Fibroblast of lung (primary cell): ENCODE measurements around the gene FAF2. TPM values are rescaled to one million over a fixed set of nuclear protein-coding genes. Genes with fewer than 3 reads are reported as not detected.

Experiments
- DNase-seq, 2 donors: peaks; one replicate each; pipeline versions ENCODE4 v3.0.0 to v3.0.0-alpha.2; 2010; ENCODE audit warnings: low read depth in 2 of 2
- H2AFZ ChIP-seq: 2 replicates; pipeline ENCODE4 v1.5.1; 2012; ENCODE audit warnings: low read length, control low read depth, inconsistent platforms
- H3K27ac ChIP-seq: 2 replicates; pipeline ENCODE4 v1.5.1; 2011; ENCODE audit warnings: low read length, control low read depth; ENCODE audit not compliant: insufficient read depth
- H3K27me3 ChIP-seq: 2 replicates; pipeline ENCODE4 v1.5.1; 2011; ENCODE audit warnings: mild to moderate bottlenecking, low read length; ENCODE audit not compliant: control insufficient read depth, insufficient read depth
- H3K36me3 ChIP-seq: 2 replicates; pipeline ENCODE4 v1.5.1; 2011; ENCODE audit warnings: low read length; ENCODE audit not compliant: control insufficient read depth, insufficient read depth
- H3K4me1 ChIP-seq: 2 replicates; pipeline ENCODE4 v1.5.1; 2011; ENCODE audit warnings: low read length; ENCODE audit not compliant: control insufficient read depth, insufficient read depth; ENCODE audit errors: extremely low read depth
- H3K4me2 ChIP-seq: 2 replicates; pipeline ENCODE4 v1.5.1; 2011; ENCODE audit warnings: low read length, control low read depth; ENCODE audit not compliant: insufficient read depth; ENCODE audit errors: extremely low read depth
- H3K4me3 ChIP-seq, 4 experiments: fragments of 200-600 bp in 1 of 4; sonication (generic) in 1 of 4; replicated peaks in 1 of 4; 2 replicates each; pipeline ENCODE4 v1.5.1; 2011 to 2016; ENCODE audit warnings: low read length in 4 of 4, low read depth in 3 of 4, mild to moderate bottlenecking in 3 of 4, control low read depth in 2 of 4, inconsistent platforms in 1 of 4, mixed read lengths in 1 of 4; ENCODE audit not compliant: insufficient read depth in 1 of 4; ENCODE audit errors: control extremely low read depth in 1 of 4
- H3K79me2 ChIP-seq: 2 replicates; pipeline ENCODE4 v1.5.1; 2012; ENCODE audit warnings: mild to moderate bottlenecking, low read length, inconsistent platforms; ENCODE audit not compliant: control insufficient read depth, insufficient read depth
- H3K9ac ChIP-seq: 2 replicates; pipeline ENCODE4 v1.5.1; 2011; ENCODE audit warnings: mild to moderate bottlenecking, low read length, control low read depth; ENCODE audit not compliant: insufficient read depth
- H3K9me3 ChIP-seq: 2 replicates; pipeline ENCODE4 v1.5.1; 2012; ENCODE audit warnings: low read depth, low read length; ENCODE audit not compliant: control insufficient read depth, insufficient read depth
- H4K20me1 ChIP-seq: 2 replicates; pipeline ENCODE4 v1.5.1; 2011; ENCODE audit warnings: low read length; ENCODE audit not compliant: control insufficient read depth, insufficient read depth; ENCODE audit errors: extremely low read depth
- CTCF ChIP-seq, 2 donors: IDR thresholded peaks in 1 of 2; conservative IDR thresholded peaks in 1 of 2; 1 replicate in 1 of 2; 2 replicates in 1 of 2; pipeline ENCODE4 v1.5.1; 2011 to 2012; ENCODE audit warnings: low read length in 2 of 2, control low read depth in 1 of 2, inconsistent platforms in 1 of 2, low read depth in 1 of 2, mild to moderate bottlenecking in 1 of 2
- EZH2 ChIP-seq: IDR thresholded peaks from 2 replicates; pipeline ENCODE4 v1.5.1; 2012; ENCODE audit warnings: low read length, control low read depth, mild to moderate bottlenecking; ENCODE audit errors: missing control alignments
- polyA plus RNA-seq, 2 donors: library from polyadenylated mRNA; depleted of rRNA in 1 of 2; stranded (reverse) in 1 of 2; unstranded in 1 of 2; fragments of >200 nt; gene quantifications; 2 replicates each; pipeline ENCODE4 v1.2.1, GENCODE V29; 2011 to 2012; ENCODE audit warnings: missing spikeins in 1 of 2
- total RNA-seq: library from RNA; depleted of rRNA; stranded (reverse); fragments of >200 nt; gene quantifications from 2 replicates; pipeline ENCODE4 v1.2.1, GENCODE V29; 2014

The FAF2 gene
- total and polyA plus RNA-seq, 2 donors (not counting 1 experiment from before 2014, with no cell fraction given), result 38.5 to 55.5 TPM

- DNase-seq, result no peak
- Histone ChIP-seq H3K4me2 (no peak overlapping the region), H3K27ac (no peak overlapping the region), H3K27me3 (no peaks in the 10 kb centered on the region), H3K9ac (no peak overlapping the region), H3K79me2 (no peaks in the 10 kb centered on the region), H2AFZ (no peak overlapping the region), H3K9me3 (no peaks in the 10 kb centered on the region), H3K36me3 (no peaks in the 10 kb centered on the region), H4K20me1 (no peaks in the 10 kb centered on the region), H3K4me1 (peaks cover 8% of the 10 kb centered on the region), H3K4me3 (no peak overlapping the region)
- TF ChIP-seq EZH2, result no peak
- TF ChIP-seq CTCF (conservative IDR thresholded peaks at IDR 0.05 in 1 of 2, IDR thresholded peaks at IDR 0.05 in 1 of 2; ENCODE audit: low read depth in 1 of 2, low read length in 2 of 2), result no peak
Measured at GRCh38 chr5:176545388-176545736, 97.2 kb downstream of the FAF2 start.

GRCh38 chr5:176545737-176546509 lies 97.7 kb downstream of the FAF2 start:
- Histone ChIP-seq H3K9me3 (no peaks in the 10 kb centered on the region), H4K20me1 (no peaks in the 10 kb centered on the region), H2AFZ (no peak overlapping the region), H3K79me2 (no peaks in the 10 kb centered on the region), H3K27ac (no peak overlapping the region), H3K4me1 (peaks cover 8% of the 10 kb centered on the region), H3K4me3 (no peak overlapping the region), H3K36me3 (no peaks in the 10 kb centered on the region), H3K9ac (no peak overlapping the region), H3K4me2 (no peak overlapping the region), H3K27me3 (no peaks in the 10 kb centered on the region)
- TF ChIP-seq CTCF (conservative IDR thresholded peaks at IDR 0.05 in 1 of 2, IDR thresholded peaks at IDR 0.05 in 1 of 2; ENCODE audit: low read depth in 1 of 2, low read length in 2 of 2) (no peak), EZH2 (no peak)
- DNase-seq, result no peak

DNA sequence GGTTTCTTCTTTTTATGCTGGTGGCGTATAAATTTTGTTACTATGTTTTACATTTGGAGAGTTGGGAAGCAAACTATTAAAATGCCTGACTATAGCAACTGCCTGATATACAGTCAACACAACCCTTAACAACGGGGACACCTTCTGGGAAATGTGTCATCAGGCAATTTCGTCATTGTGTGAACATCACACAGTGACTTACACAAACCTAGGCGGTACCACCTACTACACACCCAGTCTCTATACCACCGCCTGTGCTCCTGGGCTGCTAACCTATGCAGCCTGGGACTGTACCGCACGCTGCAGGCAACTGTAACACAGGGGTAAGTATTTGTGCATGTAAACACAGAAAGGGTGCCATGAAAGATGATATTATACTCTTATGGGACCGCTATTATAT lies 99.6 kb downstream of the FAF2 start:
- Histone ChIP-seq H3K27ac (no peak overlapping the region), H4K20me1 (no peaks in the 10 kb centered on the region), H3K27me3 (no peaks in the 10 kb centered on the region), H3K9ac (no peak overlapping the region), H3K9me3 (no peaks in the 10 kb centered on the region), H3K79me2 (no peaks in the 10 kb centered on the region), H3K4me1 (peaks cover 5% of the 10 kb centered on the region), H2AFZ (no peak overlapping the region), H3K4me3 (no peak overlapping the region), H3K4me2 (no peak overlapping the region), H3K36me3 (no peaks in the 10 kb centered on the region)
- no peak for DNase-seq
- TF ChIP-seq EZH2, result no peak
- no peak for TF ChIP-seq CTCF (conservative IDR thresholded peaks at IDR 0.05 in 1 of 2, IDR thresholded peaks at IDR 0.05 in 1 of 2; ENCODE audit: low read depth in 1 of 2, low read length in 2 of 2)
